Breast epithelium (tissue), 3 donors: ENCODE data around the gene MTMR6.

Experiments
- POLR2A ChIP-seq: fragments of 450-650 bp; IDR thresholded peaks from one replicate; pipeline ENCODE4 v1.6.1; 2016; ENCODE audit warnings: antibody characterized with exemption, mild to moderate bottlenecking, moderate library complexity
- POLR2AphosphoS5 ChIP-seq, 3 donors: sonication (generic); formaldehyde crosslinking; IDR thresholded peaks; one replicate each; pipeline ENCODE4 v1.6.1; 2017; ENCODE audit warnings: antibody characterized with exemption in 3 of 3
- TF ChIP-seq, protein P1 (sequence below), 3 donors: fragments of 450-650 bp; IDR thresholded peaks; one replicate each; pipeline ENCODE4 v1.5.1; 2016 to 2017; ENCODE audit warnings: antibody characterized with exemption in 3 of 3, mild to moderate bottlenecking in 3 of 3, moderate library complexity in 3 of 3

GRCh38 chr13:25217023-25217885, 70.0 kb downstream of the MTMR6 start:
- TF ChIP-seq, protein P1, sequence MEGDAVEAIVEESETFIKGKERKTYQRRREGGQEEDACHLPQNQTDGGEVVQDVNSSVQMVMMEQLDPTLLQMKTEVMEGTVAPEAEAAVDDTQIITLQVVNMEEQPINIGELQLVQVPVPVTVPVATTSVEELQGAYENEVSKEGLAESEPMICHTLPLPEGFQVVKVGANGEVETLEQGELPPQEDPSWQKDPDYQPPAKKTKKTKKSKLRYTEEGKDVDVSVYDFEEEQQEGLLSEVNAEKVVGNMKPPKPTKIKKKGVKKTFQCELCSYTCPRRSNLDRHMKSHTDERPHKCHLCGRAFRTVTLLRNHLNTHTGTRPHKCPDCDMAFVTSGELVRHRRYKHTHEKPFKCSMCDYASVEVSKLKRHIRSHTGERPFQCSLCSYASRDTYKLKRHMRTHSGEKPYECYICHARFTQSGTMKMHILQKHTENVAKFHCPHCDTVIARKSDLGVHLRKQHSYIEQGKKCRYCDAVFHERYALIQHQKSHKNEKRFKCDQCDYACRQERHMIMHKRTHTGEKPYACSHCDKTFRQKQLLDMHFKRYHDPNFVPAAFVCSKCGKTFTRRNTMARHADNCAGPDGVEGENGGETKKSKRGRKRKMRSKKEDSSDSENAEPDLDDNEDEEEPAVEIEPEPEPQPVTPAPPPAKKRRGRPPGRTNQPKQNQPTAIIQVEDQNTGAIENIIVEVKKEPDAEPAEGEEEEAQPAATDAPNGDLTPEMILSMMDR (IDR thresholded peaks at IDR 0.05) = no peak
- TF ChIP-seq POLR2A (no peak), POLR2AphosphoS5 (IDR thresholded peaks at IDR 0.05) (no peak)
